Inflammatory macrophage treated with lipopolysaccharide for 1 hour (primary cell): ENCODE results near the gene GAGE12D.
"Not testable (repeated sequence)": the region's sequence is repeated elsewhere in the genome, so short reads cannot be mapped to it uniquely, and the experiment has no call there.

Source experiments
- DNase-seq, 2 donors: peaks; one replicate each; pipeline ENCODE4 v3.0.0-alpha.2; 2020 to 2022

Gene GAGE12D, protein sequence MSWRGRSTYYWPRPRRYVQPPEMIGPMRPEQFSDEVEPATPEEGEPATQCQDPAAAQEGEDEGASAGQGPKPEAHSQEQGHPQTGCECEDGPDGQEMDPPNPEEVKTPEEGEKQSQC

DNA sequence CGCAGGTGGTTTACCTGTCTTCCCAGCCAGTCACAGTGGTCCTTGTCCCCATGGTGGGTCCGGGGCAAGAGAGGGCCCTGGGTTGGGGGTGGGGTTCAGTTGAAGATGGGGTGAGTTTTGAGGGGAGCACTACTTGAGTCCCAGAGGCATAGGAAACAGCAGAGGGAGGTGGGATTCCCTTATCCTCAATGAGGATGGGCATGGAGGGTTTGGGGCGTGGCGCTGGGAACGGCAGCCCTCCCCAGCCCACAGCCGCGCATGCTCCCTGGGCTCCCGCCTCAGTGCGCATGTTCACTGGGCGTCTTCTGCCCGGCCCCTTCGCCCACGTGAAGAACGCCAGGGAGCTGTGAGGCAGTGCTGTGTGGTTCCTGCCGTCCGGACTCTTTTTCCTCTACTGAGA is at the start of gene GAGE12D:
TSS of gene GAGE12D (plus strand) at position 301 of the 400 bp plus-strand sequence. CDS start 1,155 bp downstream, outside the sequence.
- DNase-seq = not testable (repeated sequence)

DNA sequence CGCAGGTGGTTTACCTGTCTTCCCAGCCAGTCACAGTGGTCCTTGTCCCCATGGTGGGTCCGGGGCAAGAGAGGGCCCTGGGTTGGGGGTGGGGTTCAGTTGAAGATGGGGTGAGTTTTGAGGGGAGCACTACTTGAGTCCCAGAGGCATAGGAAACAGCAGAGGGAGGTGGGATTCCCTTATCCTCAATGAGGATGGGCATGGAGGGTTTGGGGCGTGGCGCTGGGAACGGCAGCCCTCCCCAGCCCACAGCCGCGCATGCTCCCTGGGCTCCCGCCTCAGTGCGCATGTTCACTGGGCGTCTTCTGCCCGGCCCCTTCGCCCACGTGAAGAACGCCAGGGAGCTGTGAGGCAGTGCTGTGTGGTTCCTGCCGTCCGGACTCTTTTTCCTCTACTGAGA is 9.7 kb upstream of the GAGE12D start, which contains the start of gene GAGE12C:
TSS of gene GAGE12C (plus strand) at position 301 of the 400 bp plus-strand sequence. CDS start 1,155 bp downstream, outside the sequence.
- DNase-seq = not testable (repeated sequence)

DNA sequence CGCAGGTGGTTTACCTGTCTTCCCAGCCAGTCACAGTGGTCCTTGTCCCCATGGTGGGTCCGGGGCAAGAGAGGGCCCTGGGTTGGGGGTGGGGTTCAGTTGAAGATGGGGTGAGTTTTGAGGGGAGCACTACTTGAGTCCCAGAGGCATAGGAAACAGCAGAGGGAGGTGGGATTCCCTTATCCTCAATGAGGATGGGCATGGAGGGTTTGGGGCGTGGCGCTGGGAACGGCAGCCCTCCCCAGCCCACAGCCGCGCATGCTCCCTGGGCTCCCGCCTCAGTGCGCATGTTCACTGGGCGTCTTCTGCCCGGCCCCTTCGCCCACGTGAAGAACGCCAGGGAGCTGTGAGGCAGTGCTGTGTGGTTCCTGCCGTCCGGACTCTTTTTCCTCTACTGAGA is 9.5 kb downstream of the GAGE12D start, which contains the start of gene GAGE12E:
TSS of gene GAGE12E (plus strand) at position 301 of the 400 bp plus-strand sequence. CDS start 1,155 bp downstream, outside the sequence.
- DNase-seq = not testable (repeated sequence)

DNA sequence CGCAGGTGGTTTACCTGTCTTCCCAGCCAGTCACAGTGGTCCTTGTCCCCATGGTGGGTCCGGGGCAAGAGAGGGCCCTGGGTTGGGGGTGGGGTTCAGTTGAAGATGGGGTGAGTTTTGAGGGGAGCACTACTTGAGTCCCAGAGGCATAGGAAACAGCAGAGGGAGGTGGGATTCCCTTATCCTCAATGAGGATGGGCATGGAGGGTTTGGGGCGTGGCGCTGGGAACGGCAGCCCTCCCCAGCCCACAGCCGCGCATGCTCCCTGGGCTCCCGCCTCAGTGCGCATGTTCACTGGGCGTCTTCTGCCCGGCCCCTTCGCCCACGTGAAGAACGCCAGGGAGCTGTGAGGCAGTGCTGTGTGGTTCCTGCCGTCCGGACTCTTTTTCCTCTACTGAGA is 19.0 kb downstream of the GAGE12D start, which contains the start of gene GAGE12F:
TSS of gene GAGE12F (plus strand) at position 301 of the 400 bp plus-strand sequence. CDS start 1,155 bp downstream, outside the sequence.
- DNase-seq = not testable (repeated sequence)

DNA sequence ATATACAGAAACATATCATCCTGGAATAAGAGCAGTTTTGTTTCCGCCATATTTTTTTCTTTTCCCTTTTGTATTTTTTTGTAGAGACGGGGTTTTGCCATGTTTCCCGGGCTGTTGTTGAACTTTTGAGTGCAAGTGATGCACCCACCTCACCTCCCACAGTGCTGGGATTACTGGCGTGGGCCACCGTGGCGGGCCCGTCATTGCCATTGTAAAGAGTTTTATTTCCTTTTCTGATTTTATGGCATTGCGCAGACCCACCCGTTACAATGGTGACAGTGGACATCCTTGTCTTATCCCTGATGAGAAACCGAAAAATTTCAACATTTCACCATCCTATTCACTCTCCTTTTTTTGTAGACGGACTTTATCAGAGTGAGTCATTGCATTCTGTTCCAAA is 27.2 kb downstream of the GAGE12D start:
- DNase-seq = not testable (repeated sequence)

DNA sequence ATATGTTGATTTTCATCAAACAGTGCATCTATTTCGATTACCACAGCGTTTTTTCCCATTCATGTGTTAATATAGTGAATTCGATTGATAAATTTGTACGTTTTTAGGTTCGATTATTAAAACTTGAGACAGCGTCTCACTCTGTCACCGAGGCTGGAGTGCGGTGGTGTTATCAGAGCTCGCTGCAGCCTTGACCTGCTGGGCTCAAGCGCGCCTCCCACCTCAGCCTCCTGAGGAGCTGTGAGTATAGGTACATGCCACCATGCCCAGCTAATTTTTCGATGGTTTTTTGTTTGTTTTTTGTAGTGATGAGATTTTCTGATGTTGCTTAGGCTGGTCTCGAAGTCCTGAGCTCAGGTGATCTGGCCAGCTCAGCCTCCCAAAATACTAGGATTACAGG is 27.6 kb downstream of the GAGE12D start:
- DNase-seq = not testable (repeated sequence)

DNA sequence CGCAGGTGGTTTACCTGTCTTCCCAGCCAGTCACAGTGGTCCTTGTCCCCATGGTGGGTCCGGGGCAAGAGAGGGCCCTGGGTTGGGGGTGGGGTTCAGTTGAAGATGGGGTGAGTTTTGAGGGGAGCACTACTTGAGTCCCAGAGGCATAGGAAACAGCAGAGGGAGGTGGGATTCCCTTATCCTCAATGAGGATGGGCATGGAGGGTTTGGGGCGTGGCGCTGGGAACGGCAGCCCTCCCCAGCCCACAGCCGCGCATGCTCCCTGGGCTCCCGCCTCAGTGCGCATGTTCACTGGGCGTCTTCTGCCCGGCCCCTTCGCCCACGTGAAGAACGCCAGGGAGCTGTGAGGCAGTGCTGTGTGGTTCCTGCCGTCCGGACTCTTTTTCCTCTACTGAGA is 28.6 kb downstream of the GAGE12D start, which contains the start of gene GAGE12G:
TSS of gene GAGE12G (plus strand) at position 301 of the 400 bp plus-strand sequence. CDS start 1,155 bp downstream, outside the sequence.
- DNase-seq = not testable (repeated sequence)

DNA sequence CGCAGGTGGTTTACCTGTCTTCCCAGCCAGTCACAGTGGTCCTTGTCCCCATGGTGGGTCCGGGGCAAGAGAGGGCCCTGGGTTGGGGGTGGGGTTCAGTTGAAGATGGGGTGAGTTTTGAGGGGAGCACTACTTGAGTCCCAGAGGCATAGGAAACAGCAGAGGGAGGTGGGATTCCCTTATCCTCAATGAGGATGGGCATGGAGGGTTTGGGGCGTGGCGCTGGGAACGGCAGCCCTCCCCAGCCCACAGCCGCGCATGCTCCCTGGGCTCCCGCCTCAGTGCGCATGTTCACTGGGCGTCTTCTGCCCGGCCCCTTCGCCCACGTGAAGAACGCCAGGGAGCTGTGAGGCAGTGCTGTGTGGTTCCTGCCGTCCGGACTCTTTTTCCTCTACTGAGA is 38.1 kb downstream of the GAGE12D start, which contains the start of gene GAGE12H:
TSS of gene GAGE12H (plus strand) at position 301 of the 400 bp plus-strand sequence. CDS start 1,155 bp downstream, outside the sequence.
- not testable (repeated sequence) for DNase-seq

DNA sequence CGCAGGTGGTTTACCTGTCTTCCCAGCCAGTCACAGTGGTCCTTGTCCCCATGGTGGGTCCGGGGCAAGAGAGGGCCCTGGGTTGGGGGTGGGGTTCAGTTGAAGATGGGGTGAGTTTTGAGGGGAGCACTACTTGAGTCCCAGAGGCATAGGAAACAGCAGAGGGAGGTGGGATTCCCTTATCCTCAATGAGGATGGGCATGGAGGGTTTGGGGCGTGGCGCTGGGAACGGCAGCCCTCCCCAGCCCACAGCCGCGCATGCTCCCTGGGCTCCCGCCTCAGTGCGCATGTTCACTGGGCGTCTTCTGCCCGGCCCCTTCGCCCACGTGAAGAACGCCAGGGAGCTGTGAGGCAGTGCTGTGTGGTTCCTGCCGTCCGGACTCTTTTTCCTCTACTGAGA is 47.7 kb downstream of the GAGE12D start, which contains the start of gene GAGE2A:
TSS of gene GAGE2A (plus strand) at position 301 of the 400 bp plus-strand sequence. CDS start 1,155 bp downstream, outside the sequence.
- not testable (repeated sequence) for DNase-seq

DNA sequence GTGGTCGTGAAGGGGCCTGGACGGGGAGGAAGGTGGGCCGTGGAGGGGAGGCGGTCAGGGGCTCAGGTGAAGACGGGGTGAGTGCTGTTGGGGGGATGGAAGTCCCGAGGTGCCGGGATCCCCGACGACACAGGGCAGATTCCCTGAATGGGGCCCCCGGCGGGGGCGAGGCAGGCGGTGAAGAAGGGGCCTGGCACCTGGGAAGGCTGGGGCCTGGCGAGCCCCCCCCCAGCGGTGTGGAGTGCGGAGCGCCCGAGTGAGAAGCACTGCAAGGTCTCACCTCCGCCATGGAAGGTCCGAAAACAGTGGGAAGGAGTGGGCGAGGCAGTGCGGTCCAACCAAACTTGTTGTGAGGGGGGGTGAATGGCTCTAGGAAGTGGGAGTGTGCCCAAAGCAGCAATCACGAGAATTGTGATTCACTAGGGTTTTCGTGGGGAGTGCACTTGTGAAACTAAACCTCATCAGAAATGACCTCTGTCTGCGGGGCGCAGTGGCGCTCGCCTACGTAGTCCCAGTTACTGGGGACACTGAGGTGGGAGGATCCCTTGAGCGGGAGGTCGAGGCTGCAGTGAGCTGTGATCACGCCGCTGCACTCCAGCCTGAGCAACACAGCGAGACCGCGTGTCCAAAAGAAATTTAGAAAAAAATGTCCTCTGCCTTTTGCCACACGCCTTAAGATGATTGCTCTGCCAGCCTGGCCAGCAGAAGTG is 48.4 kb downstream of the GAGE12D start:
- not testable (repeated sequence) for DNase-seq

DNA sequence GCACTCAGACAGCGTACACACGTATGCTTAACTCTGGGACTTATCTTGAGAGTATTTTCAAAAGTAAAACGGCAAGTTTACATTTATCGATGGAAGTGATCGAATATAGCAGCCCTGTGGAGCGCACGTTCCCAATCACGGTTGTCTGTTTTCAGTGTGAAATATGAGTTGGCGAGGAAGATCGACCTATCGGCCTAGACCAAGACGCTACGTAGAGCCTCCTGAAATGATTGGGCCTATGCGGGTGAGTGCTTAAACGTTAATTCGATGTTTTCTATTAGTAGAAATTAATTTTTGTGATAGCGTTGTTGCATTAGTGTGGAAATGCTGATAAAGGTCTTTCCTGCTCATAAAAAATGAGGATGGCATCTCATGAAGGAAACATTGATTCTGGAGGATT is 49.0 kb downstream of the GAGE12D start:
- not testable (repeated sequence) for DNase-seq
